ENCODE data around the gene EIF4G3.
"Not testable (repeated sequence)": the region's sequence is repeated elsewhere in the genome, so short reads cannot be mapped to it uniquely, and the experiment has no call there.

Gene EIF4G3

GRCh38 chr1:21037091-21037490, 139.6 kb downstream of the EIF4G3 start:
- no peak for DNase-seq (ENCODE audit: low read depth in 1 of 2, low spot score in 1 of 2)

GRCh38 chr1:21035794-21036193, 140.9 kb downstream of the EIF4G3 start:
- DNase-seq (ENCODE audit: low read depth in 1 of 2, low spot score in 1 of 2) = no peak

GRCh38 chr1:21034725-21035628, 141.7 kb downstream of the EIF4G3 start:
- no peak for DNase-seq (ENCODE audit: low read depth in 1 of 2, low spot score in 1 of 2)

- no peak for DNase-seq (ENCODE audit: low read depth in 1 of 2, low spot score in 1 of 2)
Observed at GRCh38 chr1:21032741-21033140, 144.0 kb downstream of the EIF4G3 start.

GRCh38 chr1:21030181-21030580, 146.5 kb downstream of the EIF4G3 start:
- DNase-seq (ENCODE audit: low read depth in 1 of 2, low spot score in 1 of 2) = no peak

- DNase-seq (ENCODE audit: low read depth in 1 of 2, low spot score in 1 of 2) = no peak
Observed at GRCh38 chr1:21028520-21029145, 148.1 kb downstream of the EIF4G3 start.

- DNase-seq (ENCODE audit: low read depth in 1 of 2, low spot score in 1 of 2) = no peak
Observed at GRCh38 chr1:21027805-21028204, 148.9 kb downstream of the EIF4G3 start.

- DNase-seq (ENCODE audit: low read depth in 1 of 2, low spot score in 1 of 2) = no peak
Observed at GRCh38 chr1:21024918-21025317, 151.8 kb downstream of the EIF4G3 start.

GRCh38 chr1:21024136-21024896, 152.4 kb downstream of the EIF4G3 start:
- not testable (repeated sequence) for DNase-seq (ENCODE audit: low read depth in 1 of 2, low spot score in 1 of 2)

GRCh38 chr1:21022279-21023040, 154.2 kb downstream of the EIF4G3 start:
- peak in 1 of 2 donors; percentile 42 for DNase-seq (ENCODE audit: low read depth in 1 of 2, low spot score in 1 of 2)

- DNase-seq (ENCODE audit: low read depth in 1 of 2, low spot score in 1 of 2) = no peak
Observed at GRCh38 chr1:21021311-21021710, 155.4 kb downstream of the EIF4G3 start.

- DNase-seq (ENCODE audit: low read depth in 1 of 2, low spot score in 1 of 2) = no peak
Observed at GRCh38 chr1:21020151-21020550, 156.5 kb downstream of the EIF4G3 start.

GRCh38 chr1:21018673-21019072, 158.0 kb downstream of the EIF4G3 start:
- DNase-seq (ENCODE audit: low read depth in 1 of 2, low spot score in 1 of 2) = no peak

- DNase-seq (ENCODE audit: low read depth in 1 of 2, low spot score in 1 of 2) = no peak
Observed at GRCh38 chr1:21013510-21013909, 163.2 kb downstream of the EIF4G3 start.

GRCh38 chr1:21012937-21013336, 163.8 kb downstream of the EIF4G3 start:
- DNase-seq (ENCODE audit: low read depth in 1 of 2, low spot score in 1 of 2) = no peak

- no peak for DNase-seq (ENCODE audit: low read depth in 1 of 2, low spot score in 1 of 2)
Observed at GRCh38 chr1:21007876-21008275, 168.8 kb downstream of the EIF4G3 start.

GRCh38 chr1:21005466-21006239, 171.0 kb downstream of the EIF4G3 start:
- DNase-seq (ENCODE audit: low read depth in 1 of 2, low spot score in 1 of 2) = no peak

GRCh38 chr1:21003281-21004045, 173.2 kb downstream of the EIF4G3 start:
- DNase-seq (ENCODE audit: low read depth in 1 of 2, low spot score in 1 of 2) = no peak

GRCh38 chr1:21001042-21001441, 175.7 kb downstream of the EIF4G3 start:
- no peak for DNase-seq (ENCODE audit: low read depth in 1 of 2, low spot score in 1 of 2)

GRCh38 chr1:21000245-21000594, 176.5 kb downstream of the EIF4G3 start:
- DNase-seq (ENCODE audit: low read depth in 1 of 2, low spot score in 1 of 2) = no peak
